Effector CD4-positive, alpha-beta T cell (primary cell): ENCODE results near the gene APPBP2.
"Not testable (repeated sequence)": the region's sequence is repeated elsewhere in the genome, so short reads cannot be mapped to it uniquely, and the experiment has no call there.

ENCODE experiments used
- DNase-seq: peaks from one replicate; pipeline ENCODE4 v3.0.0-alpha.2; 2020

The APPBP2 gene

GRCh38 chr17:60534010-60534555 lies 8.0 kb upstream of the APPBP2 start:
- DNase-seq = no peak

- no peak for DNase-seq
Observed at GRCh38 chr17:60529806-60530205, 3.8 kb upstream of the APPBP2 start.

GRCh38 chr17:60528828-60529227 lies 2.8 kb upstream of the APPBP2 start:
- no peak for DNase-seq

- DNase-seq = no peak
Observed at GRCh38 chr17:60527701-60528100, 1.7 kb upstream of the APPBP2 start.

GRCh38 chr17:60526726-60527125 lies 684 bp upstream of the APPBP2 start:
- DNase-seq = no peak

GRCh38 chr17:60525328-60525684 lies 736 bp downstream of the APPBP2 start:
- DNase-seq = no peak

- DNase-seq = no peak
Observed at GRCh38 chr17:60524463-60525327, 1.3 kb downstream of the APPBP2 start.

GRCh38 chr17:60523822-60524221 lies 2.2 kb downstream of the APPBP2 start:
- no peak for DNase-seq

GRCh38 chr17:60522889-60523626 lies 3.0 kb downstream of the APPBP2 start:
- DNase-seq = no peak

- DNase-seq = no peak
Observed at GRCh38 chr17:60519795-60520194, 6.2 kb downstream of the APPBP2 start.

GRCh38 chr17:60515683-60516082 lies 10.4 kb downstream of the APPBP2 start:
- not testable (repeated sequence) for DNase-seq

- DNase-seq = not testable (repeated sequence)
Observed at GRCh38 chr17:60515199-60515598, 10.8 kb downstream of the APPBP2 start.

- DNase-seq = no peak
Observed at GRCh38 chr17:60514500-60514899, 11.5 kb downstream of the APPBP2 start.

GRCh38 chr17:60514053-60514452 lies 12.0 kb downstream of the APPBP2 start:
- no peak for DNase-seq

GRCh38 chr17:60513014-60513413 lies 13.0 kb downstream of the APPBP2 start:
- no peak for DNase-seq

GRCh38 chr17:60510723-60511122 lies 15.3 kb downstream of the APPBP2 start:
- no peak for DNase-seq

- no peak for DNase-seq
Observed at GRCh38 chr17:60510031-60510430, 16.0 kb downstream of the APPBP2 start.

GRCh38 chr17:60508384-60508980 lies 17.6 kb downstream of the APPBP2 start:
- no peak for DNase-seq

GRCh38 chr17:60506312-60506711 lies 19.7 kb downstream of the APPBP2 start:
- DNase-seq = no peak

GRCh38 chr17:60502145-60502544 lies 23.9 kb downstream of the APPBP2 start:
- DNase-seq = no peak

- DNase-seq = no peak
Observed at GRCh38 chr17:60501589-60501988, 24.5 kb downstream of the APPBP2 start.

- no peak for DNase-seq
Observed at GRCh38 chr17:60496041-60496440, 30.0 kb downstream of the APPBP2 start.

GRCh38 chr17:60495260-60495659 lies 30.8 kb downstream of the APPBP2 start:
- DNase-seq = no peak
